ENCODE data around the gene EZH1. TPM values are rescaled to one million over a fixed set of nuclear protein-coding genes. Genes with fewer than 3 reads are reported as not detected.

Gene EZH1
- total RNA-seq, 1 donor from 2014 or later, result 73.7 TPM

DNA sequence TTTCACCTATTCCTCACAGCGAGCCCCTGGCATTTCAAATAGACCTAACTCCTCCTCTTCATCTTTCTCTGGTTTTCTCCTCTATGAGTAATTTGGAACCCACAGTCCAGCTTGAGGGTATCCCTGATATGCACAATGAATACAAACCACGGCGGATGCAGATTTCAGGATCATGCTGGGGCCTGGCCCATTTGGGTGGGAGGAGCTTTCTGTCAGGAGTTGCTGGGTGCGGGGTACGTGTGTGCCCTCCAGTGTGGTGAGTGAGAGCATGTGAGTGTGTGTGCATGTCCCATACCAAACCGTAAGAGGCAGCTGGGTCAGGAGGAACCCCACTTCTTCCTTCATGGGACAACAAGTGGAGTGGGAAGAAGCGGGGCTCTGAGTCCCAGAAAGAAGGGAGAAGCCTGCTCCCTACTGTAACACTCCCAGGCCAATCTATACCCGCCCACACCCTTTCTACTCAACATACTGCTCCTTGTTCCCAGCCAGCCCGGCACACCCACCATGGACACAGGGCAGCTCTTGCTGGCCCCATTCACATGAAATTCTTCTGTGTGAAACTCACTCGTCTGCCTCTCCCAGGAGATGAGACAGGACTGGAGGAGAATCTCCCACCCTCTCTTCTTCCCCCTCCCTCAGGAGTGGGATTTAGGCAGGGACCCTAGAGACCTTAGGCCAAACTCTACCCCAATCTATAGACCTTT is 44.1 kb downstream of the EZH1 start:
- no peak for DNase-seq (ENCODE audit: extremely low spot score in 2 of 2)
- H3K27ac ChIP-seq, result no peak overlapping the region
- peaks cover 17% of the 10 kb centered on the region for H3K4me1 ChIP-seq
- TF ChIP-seq POLR2A (IDR thresholded peaks at IDR 0.05) (no peak), POLR2AphosphoS5 (IDR thresholded peaks at IDR 0.05; ENCODE audit: insufficient read depth in 1 of 2, low read depth in 1 of 2) (no peak)
- TF ChIP-seq, protein P1, sequence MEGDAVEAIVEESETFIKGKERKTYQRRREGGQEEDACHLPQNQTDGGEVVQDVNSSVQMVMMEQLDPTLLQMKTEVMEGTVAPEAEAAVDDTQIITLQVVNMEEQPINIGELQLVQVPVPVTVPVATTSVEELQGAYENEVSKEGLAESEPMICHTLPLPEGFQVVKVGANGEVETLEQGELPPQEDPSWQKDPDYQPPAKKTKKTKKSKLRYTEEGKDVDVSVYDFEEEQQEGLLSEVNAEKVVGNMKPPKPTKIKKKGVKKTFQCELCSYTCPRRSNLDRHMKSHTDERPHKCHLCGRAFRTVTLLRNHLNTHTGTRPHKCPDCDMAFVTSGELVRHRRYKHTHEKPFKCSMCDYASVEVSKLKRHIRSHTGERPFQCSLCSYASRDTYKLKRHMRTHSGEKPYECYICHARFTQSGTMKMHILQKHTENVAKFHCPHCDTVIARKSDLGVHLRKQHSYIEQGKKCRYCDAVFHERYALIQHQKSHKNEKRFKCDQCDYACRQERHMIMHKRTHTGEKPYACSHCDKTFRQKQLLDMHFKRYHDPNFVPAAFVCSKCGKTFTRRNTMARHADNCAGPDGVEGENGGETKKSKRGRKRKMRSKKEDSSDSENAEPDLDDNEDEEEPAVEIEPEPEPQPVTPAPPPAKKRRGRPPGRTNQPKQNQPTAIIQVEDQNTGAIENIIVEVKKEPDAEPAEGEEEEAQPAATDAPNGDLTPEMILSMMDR (IDR thresholded peaks at IDR 0.05), result no peak
- H3K27me3 ChIP-seq, result no peaks in the 10 kb centered on the region
- H3K4me3 ChIP-seq, result no peak overlapping the region
- peaks cover 3 to 69% of the 10 kb centered on the region in 2 donors for H3K36me3 ChIP-seq
- intact Hi-C loops (cut with DNase I), result loop anchor here (10.0 kb wide), 1 partner anchor 114 kb away; no protein-coding TSS in a partner anchor
- no peaks in the 10 kb centered on the region for H3K9me3 ChIP-seq

DNA sequence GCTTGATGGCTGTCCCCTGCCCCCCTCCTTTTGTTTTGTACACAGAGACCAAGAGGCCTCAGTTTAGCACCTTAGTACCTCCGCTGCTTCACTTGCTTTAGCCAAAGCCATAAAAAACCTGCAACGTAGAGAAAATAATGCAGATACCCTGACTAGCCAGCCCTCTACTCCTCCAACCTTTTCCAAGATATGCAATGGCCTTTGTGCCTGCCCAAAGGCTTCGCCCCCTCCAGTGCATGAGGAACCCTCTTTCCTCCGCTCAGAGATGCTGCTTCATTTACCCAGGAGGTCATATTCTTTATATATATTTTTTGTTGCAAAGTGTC is 45.5 kb downstream of the EZH1 start:
- Histone ChIP-seq H3K4me3 (no peak overlapping the region), H3K27ac (peak overlapping the region; percentile 59), H3K36me3 (peaks cover 3 to 58% of the 10 kb centered on the region in 2 donors), H3K4me1 (peaks cover 17% of the 10 kb centered on the region), H3K9me3 (no peaks in the 10 kb centered on the region), H3K27me3 (no peaks in the 10 kb centered on the region)
- DNase-seq (ENCODE audit: extremely low spot score in 2 of 2), result no peak
- TF ChIP-seq POLR2A (IDR thresholded peaks at IDR 0.05) (no peak), POLR2AphosphoS5 (IDR thresholded peaks at IDR 0.05; ENCODE audit: insufficient read depth in 1 of 2, low read depth in 1 of 2) (no peak)
- intact Hi-C loops (cut with DNase I), result no loop called here

DNA sequence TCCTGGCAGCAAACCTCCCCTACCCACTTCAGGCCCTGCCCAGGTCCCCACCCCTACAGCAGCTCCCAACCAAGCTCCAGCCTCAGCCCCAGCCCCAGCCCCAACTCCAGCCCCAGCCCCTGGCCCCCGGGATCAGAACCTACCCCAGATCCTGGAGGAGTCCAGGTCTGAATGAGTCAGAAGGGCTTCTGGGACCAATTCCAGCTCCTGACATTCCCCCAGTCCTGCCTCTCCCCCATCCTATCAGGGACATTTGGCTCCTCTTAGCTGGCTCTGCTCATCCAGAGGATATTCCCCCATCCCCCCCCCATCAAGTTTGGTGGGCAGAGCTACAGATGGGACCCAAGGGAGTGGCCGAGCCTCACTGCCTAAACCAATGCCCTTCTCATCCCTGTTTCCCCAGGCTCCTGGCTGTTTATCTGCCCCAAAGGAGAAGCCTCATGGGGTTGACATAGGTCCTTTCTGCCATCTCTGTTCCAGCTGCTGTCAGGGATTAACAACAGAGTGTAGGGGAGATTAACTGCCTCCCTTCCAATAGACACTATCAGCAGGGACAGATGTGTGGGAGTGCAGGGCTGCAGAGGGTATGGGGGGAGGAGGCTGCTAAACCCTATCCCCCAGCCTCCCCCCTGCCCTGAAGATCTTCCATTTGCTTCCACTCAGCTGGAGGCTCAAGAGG is 46.0 kb downstream of the EZH1 start:
- Histone ChIP-seq H3K27me3 (no peaks in the 10 kb centered on the region), H3K27ac (peak overlapping the region; percentile 59), H3K9me3 (no peaks in the 10 kb centered on the region), H3K4me1 (peaks cover 17% of the 10 kb centered on the region), H3K36me3 (peaks cover 3 to 53% of the 10 kb centered on the region in 2 donors), H3K4me3 (no peak overlapping the region)
- DNase-seq (ENCODE audit: extremely low spot score in 2 of 2), result peak in 1 of 2 donors; percentile 89
- TF ChIP-seq POLR2AphosphoS5 (IDR thresholded peaks at IDR 0.05; ENCODE audit: insufficient read depth in 1 of 2, low read depth in 1 of 2) (no peak), POLR2A (IDR thresholded peaks at IDR 0.05) (no peak)
- TF ChIP-seq, protein P1 (IDR thresholded peaks at IDR 0.05), result no peak
- intact Hi-C loops (cut with DNase I), result no loop called here

DNA sequence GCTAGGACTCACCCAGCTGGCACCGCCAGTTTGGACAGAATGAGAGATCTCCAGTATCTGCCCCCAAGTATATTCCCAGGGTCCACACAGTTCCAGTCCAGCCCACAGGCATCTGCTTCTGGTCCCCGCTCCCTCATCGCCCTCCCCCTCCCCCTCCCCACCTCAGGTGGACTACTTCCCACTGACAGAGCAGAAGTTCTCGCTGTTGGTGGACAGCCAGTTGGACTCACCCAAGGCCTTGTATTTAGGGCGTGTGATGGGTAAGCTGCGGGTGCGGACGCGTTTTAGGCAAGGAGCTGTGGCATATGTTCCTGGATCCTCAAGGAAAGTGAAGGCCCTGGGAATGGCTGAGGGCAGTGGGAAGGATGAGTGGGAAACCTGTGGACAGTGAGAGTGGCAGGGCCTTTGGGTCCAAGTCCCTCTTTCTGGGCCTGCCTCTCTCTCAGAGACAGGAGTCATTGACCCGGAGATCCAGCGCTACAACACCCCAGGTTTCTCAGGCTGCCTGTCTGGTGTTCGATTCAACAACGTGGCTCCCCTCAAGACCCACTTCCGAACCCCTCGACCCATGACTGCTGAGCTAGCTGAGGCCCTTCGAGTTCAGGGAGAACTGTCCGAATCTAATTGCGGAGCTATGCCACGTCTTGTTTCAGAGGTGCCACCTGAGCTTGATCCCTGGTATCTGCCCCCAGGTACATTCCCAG is 47.6 kb downstream of the EZH1 start:
- Histone ChIP-seq H3K9me3 (no peaks in the 10 kb centered on the region), H3K36me3 (peaks cover 0 to 37% of the 10 kb centered on the region in 2 donors), H3K4me3 (no peak overlapping the region), H3K27me3 (no peaks in the 10 kb centered on the region), H3K4me1 (peaks cover 17% of the 10 kb centered on the region), H3K27ac (no peak overlapping the region)
- TF ChIP-seq POLR2AphosphoS5 (IDR thresholded peaks at IDR 0.05; ENCODE audit: insufficient read depth in 1 of 2, low read depth in 1 of 2), result no peak
- TF ChIP-seq, protein P1 (IDR thresholded peaks at IDR 0.05), result no peak
- TF ChIP-seq POLR2A (IDR thresholded peaks at IDR 0.05), result no peak
- no peak for DNase-seq (ENCODE audit: extremely low spot score in 2 of 2)
- intact Hi-C loops (cut with DNase I), result no loop called here

DNA sequence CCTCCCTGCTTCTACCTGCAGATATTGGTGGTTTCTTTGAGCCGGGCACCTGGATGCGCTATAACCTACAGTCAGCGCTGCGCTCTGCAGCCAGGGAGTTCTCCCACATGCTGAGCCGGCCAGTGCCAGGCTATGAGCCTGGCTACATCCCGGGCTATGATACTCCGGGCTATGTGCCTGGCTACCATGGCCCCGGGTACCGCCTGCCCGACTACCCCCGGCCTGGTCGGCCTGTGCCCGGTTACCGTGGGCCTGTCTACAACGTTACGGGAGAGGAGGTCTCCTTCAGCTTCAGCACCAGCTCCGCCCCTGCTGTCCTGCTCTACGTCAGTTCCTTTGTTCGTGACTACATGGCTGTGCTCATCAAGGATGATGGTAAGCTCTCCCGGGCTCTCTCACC is 49.3 kb downstream of the EZH1 start:
- Histone ChIP-seq H3K4me1 (peaks cover 17% of the 10 kb centered on the region), H3K27ac (no peak overlapping the region), H3K27me3 (no peaks in the 10 kb centered on the region), H3K36me3 (peaks cover 0 to 26% of the 10 kb centered on the region in 2 donors), H3K4me3 (no peak overlapping the region), H3K9me3 (no peaks in the 10 kb centered on the region)
- intact Hi-C loops (cut with DNase I), result no loop called here
- no peak for DNase-seq (ENCODE audit: extremely low spot score in 2 of 2)
- TF ChIP-seq, protein P1 (IDR thresholded peaks at IDR 0.05), result no peak
- TF ChIP-seq POLR2A (IDR thresholded peaks at IDR 0.05), result no peak
- TF ChIP-seq POLR2AphosphoS5 (IDR thresholded peaks at IDR 0.05; ENCODE audit: insufficient read depth in 1 of 2, low read depth in 1 of 2), result no peak
